ENCODE results near the gene TMEM187.

DNA sequence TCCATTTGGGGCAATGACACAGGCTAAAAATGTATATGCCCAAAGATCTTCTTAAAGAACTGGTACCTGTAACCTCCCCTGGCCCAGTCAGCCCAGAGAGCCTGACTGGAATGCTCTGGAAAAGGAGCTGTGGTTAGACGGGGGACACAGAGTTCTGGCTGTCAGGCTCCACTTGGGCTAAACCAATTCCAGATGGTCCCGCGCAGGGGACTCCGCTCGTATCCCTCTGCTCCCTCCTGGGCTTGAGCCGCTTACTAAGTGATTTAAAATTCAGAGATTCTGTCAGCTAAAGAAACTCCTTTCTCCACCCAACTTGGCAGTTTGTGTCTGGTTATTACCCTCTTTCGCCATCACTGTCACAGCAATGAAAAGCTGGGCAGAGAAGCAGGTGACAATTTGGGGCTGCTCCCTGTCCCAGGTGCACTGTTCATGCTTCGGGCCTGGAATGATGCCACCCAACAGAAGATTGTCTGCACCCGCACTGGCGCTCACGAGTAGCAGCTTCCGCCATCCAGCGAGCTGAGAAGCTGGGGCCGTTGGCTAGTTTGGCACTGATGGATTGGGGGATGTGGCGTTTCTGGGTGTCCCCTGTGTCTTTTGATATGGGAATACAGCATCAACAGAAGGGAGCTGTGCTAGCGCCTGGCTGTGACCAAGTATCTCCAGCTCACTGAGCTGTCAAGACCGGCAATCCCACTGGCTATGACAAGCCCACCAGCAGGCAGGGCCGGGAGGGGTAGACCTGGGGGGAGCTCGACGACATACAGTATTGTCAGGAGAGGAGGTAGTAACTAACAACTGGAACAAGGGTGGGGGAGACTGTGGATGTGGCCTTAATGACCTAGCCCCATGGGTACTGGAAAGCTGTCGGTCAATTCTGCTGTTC is 53.8 kb downstream of the TMEM187 start:
- TF ChIP-seq USF2 (IDR thresholded peaks at IDR 0.05; ENCODE audit: low read depth, low read length): no peak
- TF ChIP-seq, protein P1, sequence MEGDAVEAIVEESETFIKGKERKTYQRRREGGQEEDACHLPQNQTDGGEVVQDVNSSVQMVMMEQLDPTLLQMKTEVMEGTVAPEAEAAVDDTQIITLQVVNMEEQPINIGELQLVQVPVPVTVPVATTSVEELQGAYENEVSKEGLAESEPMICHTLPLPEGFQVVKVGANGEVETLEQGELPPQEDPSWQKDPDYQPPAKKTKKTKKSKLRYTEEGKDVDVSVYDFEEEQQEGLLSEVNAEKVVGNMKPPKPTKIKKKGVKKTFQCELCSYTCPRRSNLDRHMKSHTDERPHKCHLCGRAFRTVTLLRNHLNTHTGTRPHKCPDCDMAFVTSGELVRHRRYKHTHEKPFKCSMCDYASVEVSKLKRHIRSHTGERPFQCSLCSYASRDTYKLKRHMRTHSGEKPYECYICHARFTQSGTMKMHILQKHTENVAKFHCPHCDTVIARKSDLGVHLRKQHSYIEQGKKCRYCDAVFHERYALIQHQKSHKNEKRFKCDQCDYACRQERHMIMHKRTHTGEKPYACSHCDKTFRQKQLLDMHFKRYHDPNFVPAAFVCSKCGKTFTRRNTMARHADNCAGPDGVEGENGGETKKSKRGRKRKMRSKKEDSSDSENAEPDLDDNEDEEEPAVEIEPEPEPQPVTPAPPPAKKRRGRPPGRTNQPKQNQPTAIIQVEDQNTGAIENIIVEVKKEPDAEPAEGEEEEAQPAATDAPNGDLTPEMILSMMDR (conservative IDR thresholded peaks at IDR 0.05; ENCODE audit: low read depth, low read length): no peak
- no peak for TF ChIP-seq POLR2A (IDR thresholded peaks at IDR 0.05; ENCODE audit: low read depth, low read length)
- TF ChIP-seq MAFK (IDR thresholded peaks at IDR 0.05; ENCODE audit: low read depth, low read length): no peak
- TF ChIP-seq FOS (IDR thresholded peaks at IDR 0.05; ENCODE audit: low read depth, low read length): no peak
- no peak for TF ChIP-seq RFX5 (IDR thresholded peaks at IDR 0.05; ENCODE audit: low read depth, low read length)
- no peak for TF ChIP-seq RCOR1 (IDR thresholded peaks at IDR 0.05; ENCODE audit: insufficient replicate concordance, low read length)
- no peak for TF ChIP-seq SMC3 (IDR thresholded peaks at IDR 0.05; ENCODE audit: low read depth, low read length)
- TF ChIP-seq, protein P2, sequence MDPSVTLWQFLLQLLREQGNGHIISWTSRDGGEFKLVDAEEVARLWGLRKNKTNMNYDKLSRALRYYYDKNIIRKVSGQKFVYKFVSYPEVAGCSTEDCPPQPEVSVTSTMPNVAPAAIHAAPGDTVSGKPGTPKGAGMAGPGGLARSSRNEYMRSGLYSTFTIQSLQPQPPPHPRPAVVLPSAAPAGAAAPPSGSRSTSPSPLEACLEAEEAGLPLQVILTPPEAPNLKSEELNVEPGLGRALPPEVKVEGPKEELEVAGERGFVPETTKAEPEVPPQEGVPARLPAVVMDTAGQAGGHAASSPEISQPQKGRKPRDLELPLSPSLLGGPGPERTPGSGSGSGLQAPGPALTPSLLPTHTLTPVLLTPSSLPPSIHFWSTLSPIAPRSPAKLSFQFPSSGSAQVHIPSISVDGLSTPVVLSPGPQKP (IDR thresholded peaks at IDR 0.05; ENCODE audit: borderline replicate concordance, low read depth, low read length): no peak
- no peak for TF ChIP-seq CEBPB (IDR thresholded peaks at IDR 0.05; ENCODE audit: low read depth, low read length)

Data from IMR-90 (cell line).